ENCODE data around the gene KCNIP4. TPM values are rescaled to one million over a fixed set of nuclear protein-coding genes. Genes with fewer than 3 reads are reported as not detected.

The KCNIP4 gene
- total and polyA plus RNA-seq, 2 of the 8 experiments (the other 6 are each of a cell fraction or from before 2014, with no cell fraction given), result 0.06 TPM; not detected in 1

GRCh38 chr4:20700007-20700761 lies 1248.4 kb downstream of the KCNIP4 start, which contains the start of gene PACRGL (continued):
- no peak for TF ChIP-seq SIRT6 (IDR thresholded peaks at IDR 0.05; ENCODE audit: low read length)

All from H1 (cell line).